GM13976 (cell line): ENCODE measurements around the gene TMA7.

Experiments used
- DNase-seq: peaks from one replicate; pipeline ENCODE4 v3.0.0; 2012; ENCODE audit warnings: low spot score
- CTCF ChIP-seq: IDR thresholded peaks from 2 replicates; pipeline ENCODE4 v1.5.1; 2012; ENCODE audit warnings: borderline replicate concordance, mild to moderate bottlenecking; ENCODE audit not compliant: insufficient read depth; ENCODE audit errors: extremely low read depth, missing control alignments, control extremely low read depth
- in situ Hi-C: fragments of 300-500 bp; cut with MboI; formaldehyde crosslinking; loops from one replicate; pipeline ENCODE4 v1.12.0; 2022; ENCODE audit warnings: low sequenced_read_pairs, mixed read lengths, inconsistent platforms; ENCODE audit not compliant: unreplicated experiment

TMA7 gene

GRCh38 chr3:48426401-48426909 is 13.6 kb upstream of the TMA7 start:
- DNase-seq = no peak
- no peak for TF ChIP-seq CTCF
- in situ Hi-C loops = no loop called here

GRCh38 chr3:48426944-48427629 is 13.0 kb upstream of the TMA7 start:
- TF ChIP-seq CTCF = no peak
- in situ Hi-C loops = no loop called here
- DNase-seq = no peak

- no peak for DNase-seq
- TF ChIP-seq CTCF = no peak
- in situ Hi-C loops = no loop called here
Measured at GRCh38 chr3:48427630-48427962, 12.5 kb upstream of the TMA7 start.

GRCh38 chr3:48428088-48428571 is 11.9 kb upstream of the TMA7 start:
- DNase-seq = no peak
- in situ Hi-C loops = no loop called here

GRCh38 chr3:48428572-48429316 is 11.3 kb upstream of the TMA7 start:
- TF ChIP-seq CTCF = no peak
- in situ Hi-C loops = no loop called here
- no peak for DNase-seq

More at GRCh38 chr3:48428088-48428571, 11.9 kb upstream of the TMA7 start:
- TF ChIP-seq CTCF = no peak

- in situ Hi-C loops = no loop called here
- no peak for TF ChIP-seq CTCF
- peak; percentile 85 for DNase-seq
Measured at GRCh38 chr3:48429317-48429959, 10.6 kb upstream of the TMA7 start.
